PC-3 (cell line): Measurements from ENCODE around the gene TCF3. TPM values are rescaled to one million over a fixed set of nuclear protein-coding genes. Genes with fewer than 3 reads are reported as not detected.

Experiments used
- ATAC-seq: fragments of 200-7000 bp; cut with Tn5 transposase; 2 replicates; pipeline ENCODE4 v1.9.1; 2020; ENCODE audit warnings: mild to moderate bottlenecking, moderate library complexity
- BruUV-seq: library from RNA; stranded (reverse); fragments of 400-500 nt; replicated peaks from 2 replicates; lab custom pipeline; 2021; lab: Mats Ljungman, UMichigan
- CTCF ChIA-PET: fragments of 300-600 bp; sonication (Branson Sonifier 250); formaldehyde crosslinking; loops from one replicate; lab custom pipeline; 2022; ENCODE audit warnings: antibody characterized with exemption; lab: Charles Lee
- POLR2A ChIA-PET: fragments of 300-600 bp; sonication (Branson Sonifier 250); formaldehyde crosslinking; loops from one replicate; lab custom pipeline; 2022; ENCODE audit warnings: antibody characterized with exemption; ENCODE audit not compliant: unreplicated experiment; lab: Charles Lee
- DNase-seq: peaks from one replicate; pipeline ENCODE4 v3.0.0-alpha.2; 2015
- H2AFZ ChIP-seq: fragments of 300-600 bp; sonication (generic); 2 replicates; pipeline ENCODE4 v1.6.0; 2016; ENCODE audit warnings: antibody characterized with exemption, low read length
- H3F3A ChIP-seq: fragments of 300-600 bp; sonication (generic); one replicate; pipeline ENCODE4 v1.6.0; 2017; ENCODE audit warnings: antibody characterized with exemption, low read length, control low read depth, mild to moderate bottlenecking; ENCODE audit not compliant: unreplicated experiment
- H3K27ac ChIP-seq: fragments of 300-600 bp; sonication (generic); 2 replicates; pipeline ENCODE4 v1.5.1; 2016; ENCODE audit warnings: mild to moderate bottlenecking, low read length
- H3K27me3 ChIP-seq: fragments of 300-600 bp; sonication (generic); 2 replicates; pipeline ENCODE4 v1.6.1; 2016; ENCODE audit warnings: low read length, mixed read lengths
- H3K36me3 ChIP-seq: fragments of 300-600 bp; sonication (generic); 2 replicates; pipeline ENCODE4 v1.6.1; 2016; ENCODE audit warnings: low read depth, mixed run types, low read length, mixed read lengths
- H3K4me1 ChIP-seq: fragments of 300-600 bp; sonication (generic); 2 replicates; pipeline ENCODE4 v1.5.1; 2016; ENCODE audit warnings: low read length; ENCODE audit not compliant: insufficient read depth
- H3K4me2 ChIP-seq: fragments of 300-600 bp; sonication (generic); 2 replicates; pipeline ENCODE4 v1.6.0; 2016; ENCODE audit warnings: low read length
- H3K4me3 ChIP-seq: fragments of 300-600 bp; sonication (generic); 2 replicates; pipeline ENCODE4 v1.5.1; 2016; ENCODE audit warnings: mild to moderate bottlenecking, low read length, mixed read lengths
- H3K79me2 ChIP-seq: fragments of 300-600 bp; sonication (generic); 2 replicates; pipeline ENCODE4 v1.6.1; 2017; ENCODE audit warnings: low read length, mixed read lengths
- H3K9ac ChIP-seq: fragments of 300-600 bp; sonication (generic); 2 replicates; pipeline ENCODE4 v1.6.0; 2016; ENCODE audit warnings: mild to moderate bottlenecking, low read length
- H3K9me2 ChIP-seq: fragments of 300-600 bp; sonication (generic); replicated peaks from 2 replicates; pipeline ENCODE4 v1.6.1; 2016; ENCODE audit warnings: mixed run types, low read length, mixed read lengths
- H3K9me3 ChIP-seq: fragments of 300-600 bp; sonication (generic); 2 replicates; pipeline ENCODE4 v1.6.1; 2016; ENCODE audit warnings: low read length, mixed read lengths
- H4K20me1 ChIP-seq: fragments of 300-600 bp; sonication (generic); 2 replicates; pipeline ENCODE4 v1.6.1; 2016; ENCODE audit warnings: low read length, mixed read lengths
- CTCF ChIP-seq: fragments of 300-600 bp; sonication (generic); conservative IDR thresholded peaks from 2 replicates; pipeline ENCODE4 v1.5.1; 2017; ENCODE audit warnings: antibody characterized with exemption, low read depth, mild to moderate bottlenecking, low read length
- EZH2 ChIP-seq: fragments of 300-600 bp; sonication (generic); IDR thresholded peaks from one replicate; pipeline ENCODE4 v1.6.1; 2017; ENCODE audit warnings: antibody characterized with exemption, mild to moderate bottlenecking, low read length; ENCODE audit not compliant: unreplicated experiment
- EZH2phosphoT487 ChIP-seq: fragments of 300-600 bp; sonication (generic); IDR thresholded peaks from 2 replicates; pipeline ENCODE4 v1.6.1; 2018; ENCODE audit warnings: mild to moderate bottlenecking, antibody characterized with exemption, low read length, borderline replicate concordance
- intact Hi-C: fragments of 100-400 bp; cut with micrococcal nuclease; formaldehyde crosslinking; loops from 2 replicates; pipeline ENCODE4 v1.9.0; 2023
- total RNA-seq: library from RNA; depleted of rRNA; stranded (reverse); fragments of >200 nt; gene quantifications from 2 replicates; pipeline ENCODE4 v1.2.3, GENCODE V29; 2014

The TCF3 gene
- total RNA-seq, 1 experiment from 2014 or later: 147 TPM

- Histone ChIP-seq H3K4me2 (no peak overlapping the region), H4K20me1 (no peaks in the 10 kb centered on the region)
These were observed 4.6 kb upstream of the TCF3 start for GRCh38 chr19:1656988-1657536.

GRCh38 chr19:1655987-1656608, 3.7 kb upstream of the TCF3 start:
- POLR2A ChIA-PET: no interaction called here
- no peak overlapping the region for H3K4me2 ChIP-seq

More at GRCh38 chr19:1656988-1657536, 4.6 kb upstream of the TCF3 start:
- ATAC-seq (no peak), DNase-seq (no peak)
- Histone ChIP-seq H3K27ac (no peak overlapping the region), H2AFZ (no peak overlapping the region), H3K9me2 (no peaks in the 10 kb centered on the region), H3K36me3 (no peaks in the 10 kb centered on the region), H3K79me2 (no peaks in the 10 kb centered on the region), H3K9ac (no peak overlapping the region), H3K9me3 (no peaks in the 10 kb centered on the region), H3F3A (no peaks in the 10 kb centered on the region), H3K4me3 (no peak overlapping the region), H3K4me1 (no peaks in the 10 kb centered on the region; the same call in 1 of the 2 replicates), H3K27me3 (no peaks in the 10 kb centered on the region)
- ChIA-PET CTCF (no interaction called here), POLR2A (no interaction called here)
- intact Hi-C loops: loop anchor here (10.0 kb wide), 1 partner anchor 112 kb away; no protein-coding TSS in a partner anchor
- TF ChIP-seq EZH2: no peak
- TF ChIP-seq EZH2phosphoT487: no peak
- BruUV-seq: no TSS peak

GRCh38 chr19:1655131-1655981, 2.9 kb upstream of the TCF3 start:
- Histone ChIP-seq H3K27ac (no peak overlapping the region), H3K4me1 (no peaks in the 10 kb centered on the region; the same call in 1 of the 2 replicates), H4K20me1 (no peaks in the 10 kb centered on the region), H3K9me2 (no peaks in the 10 kb centered on the region), H3K4me3 (no peak overlapping the region), H2AFZ (no peak overlapping the region), H3K79me2 (peaks cover 15% of the 10 kb centered on the region), H3K27me3 (no peaks in the 10 kb centered on the region), H3K36me3 (no peaks in the 10 kb centered on the region), H3K9me3 (no peaks in the 10 kb centered on the region), H3K9ac (no peak overlapping the region), H3F3A (no peaks in the 10 kb centered on the region), H3K4me2 (no peak overlapping the region)
- intact Hi-C loops: loop anchor here (10.0 kb wide), 1 partner anchor 111 kb away; no protein-coding TSS in a partner anchor
- ChIA-PET POLR2A (no interaction called here), CTCF (no interaction called here)
- no peak for ATAC-seq
- BruUV-seq: no TSS peak
- TF ChIP-seq CTCF (no peak), EZH2 (no peak)
- DNase-seq: no peak

More at GRCh38 chr19:1655987-1656608, 3.7 kb upstream of the TCF3 start:
- Histone ChIP-seq H3K27me3 (no peaks in the 10 kb centered on the region), H3K4me1 (no peaks in the 10 kb centered on the region; the same call in 1 of the 2 replicates), H3K4me3 (no peak overlapping the region), H3K9me3 (no peaks in the 10 kb centered on the region), H3K27ac (no peak overlapping the region), H3K36me3 (no peaks in the 10 kb centered on the region), H3K79me2 (peaks cover 7% of the 10 kb centered on the region), H3K9ac (no peak overlapping the region), H3F3A (no peaks in the 10 kb centered on the region), H3K9me2 (no peaks in the 10 kb centered on the region), H4K20me1 (no peaks in the 10 kb centered on the region), H2AFZ (no peak overlapping the region)
- BruUV-seq: no TSS peak
- no peak for DNase-seq
- CTCF ChIA-PET: no interaction called here
- no peak for ATAC-seq
- TF ChIP-seq EZH2: no peak
- intact Hi-C loops: loop anchor here (10.0 kb wide), 1 partner anchor 111 kb away; no protein-coding TSS in a partner anchor
